ENCODE results near the gene GALNT9. TPM values are rescaled to one million over a fixed set of nuclear protein-coding genes. Genes with fewer than 3 reads are reported as not detected.

GALNT9 gene
- total RNA-seq, 2 experiments from 2014 or later: not detected

GRCh38 chr12:132158677-132159554 is 170.5 kb downstream of the GALNT9 start:
- ChIA-PET CTCF (no interaction called here), POLR2A (no interaction called here)
- Mint-ChIP-seq H3K9me3 (no peaks in the 10 kb centered on the region), H3K27me3 (no peaks in the 10 kb centered on the region), H3K36me3 (ENCODE audit: low read depth) (no peaks in the 10 kb centered on the region), H3K4me3 (no peak overlapping the region), H3K4me1 (peaks cover 8% of the 10 kb centered on the region), H3K27ac (no peak overlapping the region)
- no peak for DNase-seq

GRCh38 chr12:132157733-132158409 is 171.5 kb downstream of the GALNT9 start:
- H3K4me3 Mint-ChIP-seq: no peak overlapping the region
- H3K27ac Mint-ChIP-seq: no peak overlapping the region
- ChIA-PET CTCF (no interaction called here), POLR2A (no interaction called here)
- no peak for DNase-seq
- H3K27me3 Mint-ChIP-seq: no peaks in the 10 kb centered on the region
- peaks cover 4% of the 10 kb centered on the region for H3K4me1 Mint-ChIP-seq
- no peaks in the 10 kb centered on the region for H3K9me3 Mint-ChIP-seq
- no peaks in the 10 kb centered on the region for H3K36me3 Mint-ChIP-seq (ENCODE audit: low read depth)

GRCh38 chr12:132156573-132157325 is 172.6 kb downstream of the GALNT9 start:
- ChIA-PET CTCF (no interaction called here), POLR2A (no interaction called here)
- no peaks in the 10 kb centered on the region for H3K36me3 Mint-ChIP-seq (ENCODE audit: low read depth)
- no peak overlapping the region for H3K4me3 Mint-ChIP-seq
- no peak overlapping the region for H3K27ac Mint-ChIP-seq
- H3K4me1 Mint-ChIP-seq: peaks cover 4% of the 10 kb centered on the region
- no peaks in the 10 kb centered on the region for H3K9me3 Mint-ChIP-seq
- H3K27me3 Mint-ChIP-seq: no peaks in the 10 kb centered on the region
- DNase-seq: no peak

- Mint-ChIP-seq H3K27ac (no peak overlapping the region), H3K4me3 (no peak overlapping the region), H3K36me3 (ENCODE audit: low read depth) (no peaks in the 10 kb centered on the region), H3K4me1 (peaks cover 4% of the 10 kb centered on the region), H3K9me3 (no peaks in the 10 kb centered on the region), H3K27me3 (no peaks in the 10 kb centered on the region)
- ChIA-PET POLR2A (no interaction called here), CTCF (no interaction called here)
- no peak for DNase-seq
Observed at GRCh38 chr12:132155771-132156572, 173.4 kb downstream of the GALNT9 start.

- ChIA-PET POLR2A (no interaction called here), CTCF (no interaction called here)
- Mint-ChIP-seq H3K4me1 (peaks cover 4% of the 10 kb centered on the region), H3K36me3 (ENCODE audit: low read depth) (no peaks in the 10 kb centered on the region), H3K27ac (no peak overlapping the region), H3K4me3 (no peak overlapping the region), H3K9me3 (no peaks in the 10 kb centered on the region), H3K27me3 (no peaks in the 10 kb centered on the region)
- no peak for DNase-seq
Observed at GRCh38 chr12:132154941-132155770, 174.2 kb downstream of the GALNT9 start.

- no peak overlapping the region for H3K27ac Mint-ChIP-seq
- no peaks in the 10 kb centered on the region for H3K27me3 Mint-ChIP-seq
- POLR2A ChIA-PET: interaction anchor here (0.6 to 1.0 kb wide), 2 partner anchors 34 to 44 kb away, joined by 3 read pairs; no protein-coding TSS in a partner anchor
Observed at GRCh38 chr12:132154341-132154761, 175.0 kb downstream of the GALNT9 start.

GRCh38 chr12:132153501-132154340 is 175.7 kb downstream of the GALNT9 start:
- CTCF ChIA-PET: interaction anchor here (0.5 to 1.4 kb wide), 23 partner anchors 8 to 485 kb away, joined by 3 to 20 read pairs (median 4); partner anchors contain the start of gene NOC4L
- Mint-ChIP-seq H3K27ac (no peak overlapping the region), H3K9me3 (no peaks in the 10 kb centered on the region), H3K4me1 (no peaks in the 10 kb centered on the region), H3K27me3 (no peaks in the 10 kb centered on the region), H3K36me3 (ENCODE audit: low read depth) (no peaks in the 10 kb centered on the region), H3K4me3 (no peak overlapping the region)
- POLR2A ChIA-PET: interaction anchor here (0.5 to 1.0 kb wide), 3 partner anchors 35 to 260 kb away, joined by 3 read pairs; no protein-coding TSS in a partner anchor
- DNase-seq: peak; percentile 73

More at GRCh38 chr12:132154341-132154761, 175.0 kb downstream of the GALNT9 start:
- Mint-ChIP-seq H3K36me3 (ENCODE audit: low read depth) (no peaks in the 10 kb centered on the region), H3K4me3 (no peak overlapping the region), H3K4me1 (no peaks in the 10 kb centered on the region), H3K9me3 (no peaks in the 10 kb centered on the region)
- CTCF ChIA-PET: interaction anchor here (0.6 to 1.4 kb wide), 19 partner anchors 9 to 484 kb away, joined by 3 to 20 read pairs (median 4); partner anchors contain the start of gene NOC4L
- DNase-seq: no peak

GRCh38 chr12:132152953-132153352 is 176.4 kb downstream of the GALNT9 start:
- no peaks in the 10 kb centered on the region for H3K27me3 Mint-ChIP-seq
- ChIA-PET CTCF (interaction anchor here (1.3 to 1.4 kb wide), 4 partner anchors 31 to 462 kb away, joined by 3 to 20 read pairs (median 6); no protein-coding TSS in a partner anchor), POLR2A (no interaction called here)
- H3K27ac Mint-ChIP-seq: no peak overlapping the region
- no peak overlapping the region for H3K4me3 Mint-ChIP-seq
- no peaks in the 10 kb centered on the region for H3K36me3 Mint-ChIP-seq (ENCODE audit: low read depth)
- H3K4me1 Mint-ChIP-seq: no peaks in the 10 kb centered on the region
- no peaks in the 10 kb centered on the region for H3K9me3 Mint-ChIP-seq
- no peak for DNase-seq

GRCh38 chr12:132152411-132152821 is 177.0 kb downstream of the GALNT9 start:
- no peak overlapping the region for H3K27ac Mint-ChIP-seq
- no peaks in the 10 kb centered on the region for H3K4me1 Mint-ChIP-seq
- no peaks in the 10 kb centered on the region for H3K9me3 Mint-ChIP-seq
- no peaks in the 10 kb centered on the region for H3K27me3 Mint-ChIP-seq
- H3K4me3 Mint-ChIP-seq: no peak overlapping the region
- CTCF ChIA-PET: interaction anchor here (1.4 kb wide), 1 partner anchor 32 kb away, joined by 3 read pairs; no protein-coding TSS in a partner anchor
- no peaks in the 10 kb centered on the region for H3K36me3 Mint-ChIP-seq (ENCODE audit: low read depth)
- DNase-seq: no peak
- POLR2A ChIA-PET: no interaction called here

GRCh38 chr12:132151766-132152410 is 177.5 kb downstream of the GALNT9 start:
- DNase-seq: no peak
- CTCF ChIA-PET: no interaction called here
- Mint-ChIP-seq H3K27me3 (no peaks in the 10 kb centered on the region), H3K27ac (no peak overlapping the region), H3K9me3 (no peaks in the 10 kb centered on the region), H3K4me1 (peaks cover under 1% of the 10 kb centered on the region), H3K36me3 (ENCODE audit: low read depth) (no peaks in the 10 kb centered on the region), H3K4me3 (no peak overlapping the region)
- POLR2A ChIA-PET: no interaction called here

All from activated CD4-positive, alpha-beta memory T cell treated with anti-CD3 and anti-CD28 coated beads, Interleukin-2, amount 10 ng/mL, durations not matched to agents 7 days and 5 days (primary cell).